ENCODE data around the gene SMYD3.
"Not testable (repeated sequence)": the region's sequence is repeated elsewhere in the genome, so short reads cannot be mapped to it uniquely, and the experiment has no call there.

SMYD3 gene

GRCh38 chr1:245946905-245947304, 560.2 kb downstream of the SMYD3 start:
- no peak overlapping the region for H3K9ac ChIP-seq (ENCODE audit: insufficient read length, low read depth)
- H3K9me3 ChIP-seq (ENCODE audit: insufficient read depth, low read length) = peaks cover 4% of the 10 kb centered on the region; the same call in 1 of the 2 replicates
- no peaks in the 10 kb centered on the region for H3K27me3 ChIP-seq (ENCODE audit: insufficient read depth, insufficient read length)
- H3K4me1 ChIP-seq (ENCODE audit: insufficient read depth, insufficient read length) = no peaks in the 10 kb centered on the region
- H3K4me3 ChIP-seq (ENCODE audit: insufficient read length, low read depth) = no peak overlapping the region
- TF ChIP-seq ZNF274 (IDR thresholded peaks at IDR 0.05; ENCODE audit: low read depth, low read length) = no peak
- TF ChIP-seq YY1 (IDR thresholded peaks at IDR 0.05; ENCODE audit: insufficient read depth, insufficient read length) = no peak
- TF ChIP-seq SUZ12 (IDR thresholded peaks at IDR 0.05; ENCODE audit: extremely low read depth, insufficient read depth, insufficient read length) = no peak
- DNase-seq (ENCODE audit: low read depth, low spot score) = no peak
- H3K36me3 ChIP-seq (ENCODE audit: insufficient read depth, insufficient read length, low read length) = no peaks in the 10 kb centered on the region

GRCh38 chr1:245945136-245945535, 561.9 kb downstream of the SMYD3 start:
- not testable (repeated sequence) for H3K9me3 ChIP-seq (ENCODE audit: insufficient read depth, low read length); H3K9ac ChIP-seq (ENCODE audit: insufficient read length, low read depth); H3K4me1 ChIP-seq (ENCODE audit: insufficient read depth, insufficient read length); H3K27me3 ChIP-seq (ENCODE audit: insufficient read depth, insufficient read length); H3K4me3 ChIP-seq (ENCODE audit: insufficient read length, low read depth); H3K36me3 ChIP-seq (ENCODE audit: insufficient read depth, insufficient read length, low read length); DNase-seq (ENCODE audit: low read depth, low spot score)

DNA sequence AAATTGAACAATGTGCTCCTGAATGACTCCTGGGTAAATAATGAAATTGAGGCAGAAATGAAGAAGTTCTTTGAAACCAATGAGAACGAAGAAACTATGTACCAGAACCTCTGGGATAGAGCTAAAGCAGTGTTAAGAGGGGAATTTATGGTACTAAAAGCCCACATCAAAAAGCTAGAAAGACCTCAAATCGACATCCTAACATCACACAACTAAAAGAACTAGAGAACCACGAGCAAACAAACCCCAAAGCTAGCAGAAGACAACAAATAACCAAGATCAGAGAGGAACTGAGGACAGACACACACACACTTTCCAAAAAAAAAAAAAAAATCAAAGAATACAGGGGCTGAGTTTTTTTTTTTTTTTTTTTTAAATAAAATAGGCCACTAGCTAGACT, 564.2 kb downstream of the SMYD3 start:
- Histone ChIP-seq H3K4me3 (ENCODE audit: insufficient read length, low read depth) (no peak overlapping the region), H3K9ac (ENCODE audit: insufficient read length, low read depth) (no peak overlapping the region), H3K36me3 (ENCODE audit: insufficient read depth, insufficient read length, low read length) (no peaks in the 10 kb centered on the region), H3K27me3 (ENCODE audit: insufficient read depth, insufficient read length) (no peaks in the 10 kb centered on the region), H3K4me1 (ENCODE audit: insufficient read depth, insufficient read length) (no peaks in the 10 kb centered on the region), H3K9me3 (ENCODE audit: insufficient read depth, low read length) (peaks cover 4% of the 10 kb centered on the region; the same call in 1 of the 2 replicates)
- DNase-seq (ENCODE audit: low read depth, low spot score) = no peak
- TF ChIP-seq YY1 (IDR thresholded peaks at IDR 0.05; ENCODE audit: insufficient read depth, insufficient read length) (no peak), SUZ12 (IDR thresholded peaks at IDR 0.05; ENCODE audit: extremely low read depth, insufficient read depth, insufficient read length) (no peak), ZNF274 (IDR thresholded peaks at IDR 0.05; ENCODE audit: low read depth, low read length) (no peak)

GRCh38 chr1:245941771-245942170, 565.3 kb downstream of the SMYD3 start:
- not testable (repeated sequence) for DNase-seq (ENCODE audit: low read depth, low spot score); H3K36me3 ChIP-seq (ENCODE audit: insufficient read depth, insufficient read length, low read length); H3K9ac ChIP-seq (ENCODE audit: insufficient read length, low read depth); H3K9me3 ChIP-seq (ENCODE audit: insufficient read depth, low read length); H3K4me1 ChIP-seq (ENCODE audit: insufficient read depth, insufficient read length); H3K4me3 ChIP-seq (ENCODE audit: insufficient read length, low read depth); H3K27me3 ChIP-seq (ENCODE audit: insufficient read depth, insufficient read length)

GRCh38 chr1:245939756-245940345, 567.2 kb downstream of the SMYD3 start:
- Histone ChIP-seq H3K36me3 (ENCODE audit: insufficient read depth, insufficient read length, low read length) (no peaks in the 10 kb centered on the region), H3K4me3 (ENCODE audit: insufficient read length, low read depth) (no peak overlapping the region), H3K27me3 (ENCODE audit: insufficient read depth, insufficient read length) (no peaks in the 10 kb centered on the region), H3K9me3 (ENCODE audit: insufficient read depth, low read length) (no peaks in the 10 kb centered on the region), H3K9ac (ENCODE audit: insufficient read length, low read depth) (no peak overlapping the region), H3K4me1 (ENCODE audit: insufficient read depth, insufficient read length) (no peaks in the 10 kb centered on the region)
- DNase-seq (ENCODE audit: low read depth, low spot score) = no peak
- TF ChIP-seq ZNF274 (IDR thresholded peaks at IDR 0.05; ENCODE audit: low read depth, low read length) = no peak

- TF ChIP-seq YY1 (IDR thresholded peaks at IDR 0.05; ENCODE audit: insufficient read depth, insufficient read length) (no peak), ZNF274 (IDR thresholded peaks at IDR 0.05; ENCODE audit: low read depth, low read length) (no peak), SUZ12 (IDR thresholded peaks at IDR 0.05; ENCODE audit: extremely low read depth, insufficient read depth, insufficient read length) (no peak)
- no peaks in the 10 kb centered on the region for H3K27me3 ChIP-seq (ENCODE audit: insufficient read depth, insufficient read length)
Measured at GRCh38 chr1:245938046-245938435, 569.0 kb downstream of the SMYD3 start.

DNA sequence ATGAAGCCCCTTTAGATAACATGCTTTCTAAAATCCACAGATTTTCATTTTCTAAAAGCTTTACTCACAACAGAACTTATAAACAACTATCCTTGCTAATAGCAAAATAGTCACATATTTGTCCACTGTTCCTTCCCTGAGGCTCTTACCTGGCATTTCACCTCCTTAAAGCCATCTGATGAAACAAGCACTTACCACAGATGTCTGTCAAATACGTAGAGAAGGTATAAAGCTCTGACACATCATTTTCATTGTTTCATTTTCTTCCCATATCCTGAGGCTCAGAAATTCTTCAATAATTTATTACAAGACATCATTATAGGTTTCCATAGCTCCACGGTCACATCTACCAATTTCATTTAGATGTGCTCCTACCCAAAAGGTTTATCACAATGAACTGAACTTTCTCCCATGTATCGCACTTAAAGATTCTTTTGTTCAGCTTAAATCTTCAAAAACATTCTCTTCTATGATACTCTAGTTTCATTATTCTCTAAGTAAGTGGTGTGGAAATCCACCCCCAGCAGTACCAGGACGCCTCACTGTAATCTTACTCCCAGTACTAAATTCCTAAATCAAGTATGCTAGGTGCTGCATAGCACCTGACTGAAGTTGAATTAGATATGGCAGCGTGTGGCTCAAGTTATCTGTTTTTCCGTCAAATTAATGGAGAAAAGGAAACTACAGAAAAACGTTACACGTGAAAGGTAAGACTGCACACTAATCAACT, 569.6 kb downstream of the SMYD3 start:
- H3K36me3 ChIP-seq (ENCODE audit: insufficient read depth, insufficient read length, low read length) = no peaks in the 10 kb centered on the region
- no peaks in the 10 kb centered on the region for H3K27me3 ChIP-seq (ENCODE audit: insufficient read depth, insufficient read length)
- H3K4me1 ChIP-seq (ENCODE audit: insufficient read depth, insufficient read length) = no peaks in the 10 kb centered on the region
- no peak overlapping the region for H3K4me3 ChIP-seq (ENCODE audit: insufficient read length, low read depth)
- H3K9ac ChIP-seq (ENCODE audit: insufficient read length, low read depth) = no peak overlapping the region
- no peak for DNase-seq (ENCODE audit: low read depth, low spot score)
- TF ChIP-seq ZNF274 (IDR thresholded peaks at IDR 0.05; ENCODE audit: low read depth, low read length) = no peak
- TF ChIP-seq YY1 (IDR thresholded peaks at IDR 0.05; ENCODE audit: insufficient read depth, insufficient read length) = no peak
- TF ChIP-seq SUZ12 (IDR thresholded peaks at IDR 0.05; ENCODE audit: extremely low read depth, insufficient read depth, insufficient read length) = no peak
- H3K9me3 ChIP-seq (ENCODE audit: insufficient read depth, low read length) = no peaks in the 10 kb centered on the region

More at GRCh38 chr1:245938046-245938435, 569.0 kb downstream of the SMYD3 start:
- H3K9ac ChIP-seq (ENCODE audit: insufficient read length, low read depth) = no peak overlapping the region
- no peak overlapping the region for H3K4me3 ChIP-seq (ENCODE audit: insufficient read length, low read depth)
- DNase-seq (ENCODE audit: low read depth, low spot score) = no peak
- H3K9me3 ChIP-seq (ENCODE audit: insufficient read depth, low read length) = no peaks in the 10 kb centered on the region
- no peaks in the 10 kb centered on the region for H3K36me3 ChIP-seq (ENCODE audit: insufficient read depth, insufficient read length, low read length)
- H3K4me1 ChIP-seq (ENCODE audit: insufficient read depth, insufficient read length) = no peaks in the 10 kb centered on the region
